OCI-LY1 (cell line): Measurements from ENCODE around the gene LARP4.
"Not testable (repeated sequence)": the region's sequence is repeated elsewhere in the genome, so short reads cannot be mapped to it uniquely, and the experiment has no call there.

Experiments
- H2AFZ ChIP-seq: fragments of 200-600 bp; sonication (generic), shearing (Covaris generic); 2 replicates; pipeline ENCODE4 v1.6.0; 2014; ENCODE audit warnings: antibody characterized with exemption, mild to moderate bottlenecking, low read length
- H3F3A ChIP-seq: fragments of 200-600 bp; sonication (generic), shearing (Covaris generic); 2 replicates; pipeline ENCODE4 v1.6.0; 2014; ENCODE audit warnings: mild to moderate bottlenecking, antibody characterized with exemption, low read length, moderate library complexity; ENCODE audit not compliant: insufficient read depth
- H3K27ac ChIP-seq: fragments of 200-600 bp; sonication (generic); 2 replicates; pipeline ENCODE4 v1.5.1; 2014; ENCODE audit warnings: low read length, mixed run types, mild to moderate bottlenecking, low read depth; ENCODE audit not compliant: poor library complexity, severe bottlenecking
- H3K27me3 ChIP-seq: fragments of 200-600 bp; sonication (generic); 2 replicates; pipeline ENCODE4 v1.6.0; 2014; ENCODE audit warnings: antibody characterized with exemption, mild to moderate bottlenecking, low read length, moderate library complexity; ENCODE audit not compliant: insufficient read depth
- H3K36me3 ChIP-seq: fragments of 200-600 bp; sonication (generic); 2 replicates; pipeline ENCODE4 v1.6.1; 2014; ENCODE audit warnings: mild to moderate bottlenecking, antibody characterized with exemption, low read length, moderate library complexity, mixed read lengths; ENCODE audit not compliant: insufficient read depth
- H3K4me1 ChIP-seq: fragments of 200-600 bp; sonication (generic); 2 replicates; pipeline ENCODE4 v1.5.1; 2014; ENCODE audit warnings: mild to moderate bottlenecking, low read length, moderate library complexity; ENCODE audit not compliant: insufficient read depth, severe bottlenecking
- H3K4me2 ChIP-seq: fragments of 200-600 bp; sonication (generic), shearing (Covaris generic); 2 replicates; pipeline ENCODE4 v1.6.1; 2014; ENCODE audit warnings: low read length
- H3K4me3 ChIP-seq: fragments of 200-600 bp; sonication (generic); 2 replicates; pipeline ENCODE4 v1.5.1; 2014; ENCODE audit warnings: low read length, low read depth, mild to moderate bottlenecking, mixed read lengths; ENCODE audit not compliant: poor library complexity, severe bottlenecking
- H3K79me2 ChIP-seq: fragments of 200-600 bp; shearing (Covaris generic); 2 replicates; pipeline ENCODE4 v1.6.1; 2016; ENCODE audit warnings: mixed run types, low read length, mixed read lengths; ENCODE audit not compliant: insufficient read depth
- H3K9ac ChIP-seq: fragments of 200-600 bp; sonication (generic), shearing (Covaris generic); 2 replicates; pipeline ENCODE4 v1.6.1; 2014; ENCODE audit warnings: mild to moderate bottlenecking, low read length, mixed read lengths
- H3K9me2 ChIP-seq: fragments of 200-600 bp; sonication (generic), shearing (Covaris generic); 2 replicates; pipeline ENCODE4 v1.6.1; 2014; ENCODE audit warnings: low read depth, mild to moderate bottlenecking, low read length, mixed read lengths
- H3K9me3 ChIP-seq: fragments of 200-600 bp; shearing (Covaris generic); 2 replicates; pipeline ENCODE4 v1.6.1; 2014; ENCODE audit warnings: low read length, mixed read lengths
- H4K20me1 ChIP-seq: fragments of 200-600 bp; sonication (generic), shearing (Covaris generic); 2 replicates; pipeline ENCODE4 v1.6.0; 2016; ENCODE audit warnings: mild to moderate bottlenecking, low read length; ENCODE audit not compliant: insufficient read depth
- CTCF ChIP-seq: fragments of 200-600 bp; sonication (generic), shearing (Covaris generic); IDR thresholded peaks from 2 replicates; pipeline ENCODE4 v1.5.1; 2017; ENCODE audit warnings: mild to moderate bottlenecking, antibody characterized with exemption, low read length, moderate library complexity, mixed read lengths
- EZH2 ChIP-seq: fragments of 200-600 bp; sonication (generic), shearing (Covaris generic); IDR thresholded peaks from 2 replicates; pipeline ENCODE4 v1.8.0; 2017; ENCODE audit warnings: borderline replicate concordance, mixed run types, mild to moderate bottlenecking, antibody characterized with exemption, low read length, moderate library complexity, mixed read lengths

LARP4 gene

GRCh38 chr12:50518090-50518489 is 117.4 kb downstream of the LARP4 start:
- Histone ChIP-seq H3F3A (peaks cover 4% of the 10 kb centered on the region; the same call in 1 of the 2 replicates), H3K4me3 (no peak overlapping the region), H3K9ac (no peak overlapping the region), H3K36me3 (0 out of 2 replicates have a peak, but pooled peaks cover 1% of the 10 kb centered on the region), H4K20me1 (no peaks in the 10 kb centered on the region), H3K9me3 (no peaks in the 10 kb centered on the region), H2AFZ (no peak overlapping the region), H3K27me3 (no peaks in the 10 kb centered on the region), H3K9me2 (no peaks in the 10 kb centered on the region), H3K4me1 (peaks cover 45% of the 10 kb centered on the region), H3K4me2 (0 out of 2 replicates have a peak overlapping the region, but pooled peaks have one; percentile 17), H3K79me2 (0 out of 2 replicates have a peak, but pooled peaks cover 10% of the 10 kb centered on the region), H3K27ac (peak overlapping the region; percentile 19)
- TF ChIP-seq CTCF (no peak), EZH2 (no peak)

- TF ChIP-seq CTCF = no peak
- TF ChIP-seq EZH2 = no peak
- Histone ChIP-seq H3K9me3 (no peaks in the 10 kb centered on the region), H3K27me3 (no peaks in the 10 kb centered on the region), H2AFZ (no peak overlapping the region), H3K79me2 (0 out of 2 replicates have a peak, but pooled peaks cover 10% of the 10 kb centered on the region), H3F3A (peaks cover 4% of the 10 kb centered on the region; the same call in 1 of the 2 replicates), H3K9ac (no peak overlapping the region), H3K4me2 (no peak overlapping the region), H3K27ac (no peak overlapping the region), H4K20me1 (no peaks in the 10 kb centered on the region), H3K9me2 (no peaks in the 10 kb centered on the region), H3K36me3 (peaks cover 9% of the 10 kb centered on the region; the same call in 1 of the 2 replicates), H3K4me3 (no peak overlapping the region), H3K4me1 (peaks cover 38% of the 10 kb centered on the region)
Observed at GRCh38 chr12:50519353-50519752, 118.7 kb downstream of the LARP4 start.

- Histone ChIP-seq H3K79me2 (0 out of 2 replicates have a peak, but pooled peaks cover 10% of the 10 kb centered on the region), H3K27ac (peak overlapping the region; percentile 39), H3K4me2 (no peak overlapping the region)
Observed at GRCh38 chr12:50520416-50521207, 119.9 kb downstream of the LARP4 start.

GRCh38 chr12:50521781-50522180 is 121.1 kb downstream of the LARP4 start:
- H3K9ac ChIP-seq, H3K9me2 ChIP-seq, H3K27me3 ChIP-seq, H3K4me2 ChIP-seq, H2AFZ ChIP-seq, H4K20me1 ChIP-seq, H3K27ac ChIP-seq, H3K36me3 ChIP-seq, H3K4me3 ChIP-seq, H3F3A ChIP-seq, H3K9me3 ChIP-seq: not testable (repeated sequence)
- Histone ChIP-seq H3K4me1 (peaks cover 28% of the 10 kb centered on the region), H3K79me2 (0 out of 2 replicates have a peak, but pooled peaks cover 10% of the 10 kb centered on the region)

More at GRCh38 chr12:50520416-50521207, 119.9 kb downstream of the LARP4 start:
- Histone ChIP-seq H4K20me1 (no peaks in the 10 kb centered on the region), H3K36me3 (peaks cover 9% of the 10 kb centered on the region; the same call in 1 of the 2 replicates), H3K9me2 (no peaks in the 10 kb centered on the region), H2AFZ (no peak overlapping the region), H3K4me1 (peaks cover 25% of the 10 kb centered on the region), H3K9me3 (no peaks in the 10 kb centered on the region), H3K9ac (no peak overlapping the region), H3F3A (peaks cover 4% of the 10 kb centered on the region; the same call in 1 of the 2 replicates), H3K27me3 (no peaks in the 10 kb centered on the region), H3K4me3 (no peak overlapping the region)
- TF ChIP-seq CTCF (no peak), EZH2 (no peak)
